HG03064 (cell line): Measurements from ENCODE around the gene VILL.

Experiments
- ATAC-seq: cut with Tn5 transposase; IDR thresholded peaks from one replicate; pipeline ENCODE4 v1.9.1; 2021; ENCODE audit warnings: low read depth; ENCODE audit not compliant: unreplicated experiment

Gene VILL

DNA sequence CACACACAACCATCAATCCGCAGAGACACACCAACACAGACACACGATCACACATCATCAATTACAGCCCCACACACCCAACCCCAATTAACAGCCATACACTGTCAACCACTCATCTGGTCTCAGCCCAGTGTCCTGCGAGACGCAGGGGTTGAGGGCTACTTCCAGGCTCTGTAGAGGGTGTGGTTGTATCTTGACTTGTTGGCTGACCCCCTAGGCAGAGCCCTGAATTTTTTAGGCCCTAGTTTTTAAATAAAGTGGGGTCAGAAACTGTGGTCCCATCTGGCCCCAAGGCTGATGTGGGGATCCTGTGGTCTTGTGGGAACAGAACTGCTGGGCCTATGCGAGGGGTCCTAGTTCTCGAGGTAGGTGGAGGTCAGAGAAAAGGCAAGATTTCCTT is 9.2 kb downstream of the VILL start:
- no peak for ATAC-seq

- no peak for ATAC-seq
Measured at GRCh38 chr3:38000242-38000916, 9.8 kb downstream of the VILL start.

DNA sequence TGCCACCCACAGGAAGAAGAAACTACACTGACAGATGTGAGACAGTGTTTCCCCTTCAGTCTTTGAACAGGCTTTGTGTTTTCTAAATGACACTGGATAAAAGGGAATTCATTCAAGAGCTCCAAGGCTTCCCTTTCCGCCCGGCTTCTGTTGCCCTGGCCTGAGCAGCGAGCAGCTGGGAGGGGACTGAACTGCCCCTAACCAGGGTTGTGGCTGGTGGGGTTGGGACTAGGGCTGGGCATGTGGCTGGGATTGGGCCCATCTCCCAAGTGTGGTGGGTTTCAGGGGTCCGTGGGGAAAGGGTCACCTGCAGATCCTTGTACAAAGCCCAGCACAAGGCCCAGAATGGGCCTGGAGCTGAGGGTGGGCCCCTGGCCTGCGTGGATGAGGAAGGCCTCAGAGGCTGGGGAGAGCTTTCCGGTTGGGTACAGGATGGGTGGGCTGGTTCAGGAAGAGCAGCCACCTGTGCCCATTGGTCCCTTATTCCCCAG is 10.4 kb downstream of the VILL start:
- ATAC-seq = no peak

- no peak for ATAC-seq
Measured at GRCh38 chr3:38001456-38002081, 11.0 kb downstream of the VILL start.

- no peak for ATAC-seq
Measured at GRCh38 chr3:38002291-38002876, 11.8 kb downstream of the VILL start.

DNA sequence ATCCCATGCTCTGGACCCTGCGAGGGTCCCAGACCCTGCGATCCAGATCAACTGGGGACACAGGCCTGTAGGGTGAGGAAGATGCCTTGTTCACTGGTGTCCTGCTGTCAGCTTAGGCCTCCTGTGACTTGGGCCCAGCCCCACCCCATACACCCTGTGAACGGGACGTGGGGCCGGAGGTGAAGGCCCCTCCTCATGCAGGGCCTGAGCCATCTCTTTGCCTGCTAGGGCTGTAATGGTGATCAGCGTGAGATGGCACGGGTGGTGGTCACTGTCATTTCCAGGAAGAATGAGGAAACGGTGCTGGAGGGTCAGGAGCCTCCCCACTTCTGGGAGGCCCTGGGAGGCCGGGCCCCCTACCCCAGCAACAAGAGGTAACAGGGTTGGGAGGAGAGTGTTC is 12.4 kb downstream of the VILL start:
- ATAC-seq = no peak

GRCh38 chr3:38003371-38003816 is 12.8 kb downstream of the VILL start:
- ATAC-seq = no peak

GRCh38 chr3:38003817-38004414 is 13.3 kb downstream of the VILL start:
- no peak for ATAC-seq

GRCh38 chr3:38004415-38005075 is 14.0 kb downstream of the VILL start:
- ATAC-seq = no peak

- no peak for ATAC-seq
Measured at GRCh38 chr3:38005076-38006020, 14.8 kb downstream of the VILL start.

- no peak for ATAC-seq
Measured at GRCh38 chr3:38006031-38006430, 15.4 kb downstream of the VILL start.

DNA sequence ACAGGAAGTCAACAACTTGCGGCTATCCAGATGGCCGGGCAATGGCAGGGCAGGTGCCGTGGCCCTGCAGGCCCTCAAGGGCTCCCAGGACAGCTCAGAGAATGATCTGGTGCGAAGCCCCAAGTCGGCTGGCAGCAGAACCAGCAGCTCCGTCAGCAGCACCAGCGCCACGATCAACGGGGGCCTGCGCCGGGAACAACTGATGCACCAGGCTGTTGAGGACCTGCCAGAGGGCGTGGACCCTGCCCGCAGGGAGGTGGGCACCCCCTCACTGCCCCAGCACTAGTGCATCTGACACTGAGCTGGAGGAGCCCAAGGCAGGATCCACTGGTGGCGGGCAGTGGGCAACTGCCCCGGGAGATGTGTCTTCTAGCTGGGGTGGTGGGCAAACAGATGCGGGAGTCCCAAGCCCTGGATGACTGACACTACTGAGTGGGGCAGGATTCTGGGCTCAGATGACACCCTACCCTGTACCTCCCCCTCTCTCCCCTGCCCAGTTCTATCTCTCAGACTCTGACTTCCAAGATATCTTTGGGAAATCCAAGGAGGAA is 15.9 kb downstream of the VILL start:
- no peak for ATAC-seq

GRCh38 chr3:38007754-38008090 is 17.1 kb downstream of the VILL start:
- no peak for ATAC-seq

DNA sequence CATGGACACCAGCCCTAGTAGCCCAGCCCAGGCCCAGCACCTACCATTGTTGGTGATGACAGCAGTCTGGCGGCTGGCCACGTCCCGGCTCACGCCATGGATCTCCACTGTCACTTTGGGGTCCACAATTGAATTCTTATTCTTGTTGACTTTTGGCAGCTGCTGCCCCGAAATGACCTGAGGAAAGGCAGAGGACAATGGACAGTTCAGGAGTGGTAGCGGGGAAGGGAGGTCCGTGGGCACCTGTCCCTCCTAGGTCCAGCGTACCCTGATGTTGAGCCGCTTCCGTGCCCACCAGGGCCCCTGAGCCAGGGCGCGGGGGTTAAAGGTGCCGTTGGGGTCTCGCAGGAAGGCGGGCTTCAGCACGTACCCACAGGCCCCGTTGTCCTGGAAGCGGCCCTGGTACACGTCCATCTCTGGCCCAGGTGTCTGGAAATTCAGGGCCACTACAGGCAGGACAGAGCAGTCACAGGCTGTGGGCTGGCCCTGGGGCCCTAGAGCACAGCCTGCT is 17.7 kb downstream of the VILL start:
- ATAC-seq = no peak

GRCh38 chr3:38008971-38009580 is 18.5 kb downstream of the VILL start:
- no peak for ATAC-seq

- no peak for ATAC-seq
Measured at GRCh38 chr3:38009807-38010591, 19.4 kb downstream of the VILL start.

DNA sequence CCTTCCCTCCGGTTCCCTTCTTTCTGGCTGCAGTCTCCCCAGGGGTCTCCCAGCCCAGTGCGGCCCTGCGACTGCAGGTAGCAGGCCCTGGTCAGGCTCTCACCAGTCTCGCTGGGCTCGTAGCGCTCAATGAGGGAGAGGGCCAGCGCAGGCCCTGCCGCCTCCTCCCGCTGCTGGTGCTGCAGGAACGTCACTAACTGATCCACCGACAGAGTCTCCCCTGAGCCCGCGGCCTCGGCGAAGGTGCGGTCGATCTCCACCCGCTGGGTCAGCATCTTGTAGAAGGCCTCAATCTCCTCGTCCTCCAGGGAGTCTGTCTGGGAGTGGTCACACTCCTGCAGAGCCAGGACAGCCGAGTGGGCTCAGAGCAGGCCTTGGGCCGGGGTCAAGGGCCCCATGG is 20.5 kb downstream of the VILL start:
- no peak for ATAC-seq

GRCh38 chr3:38015485-38015884 is 24.9 kb downstream of the VILL start:
- ATAC-seq = no peak
